Upper lobe of left lung (tissue), 4 donors: ENCODE measurements around the gene TM4SF4.

Experiments used
- EP300 ChIP-seq, 4 donors: sonication (generic); formaldehyde crosslinking; IDR thresholded peaks; one replicate each; pipeline ENCODE4 v1.5.1; 2017; ENCODE audit warnings: antibody characterized with exemption in 4 of 4, control low read depth in 2 of 4
- POLR2A ChIP-seq, 4 donors: fragments of 450-650 bp; IDR thresholded peaks; one replicate each; pipeline ENCODE4 v1.5.1; 2016 to 2017; ENCODE audit warnings: antibody characterized with exemption in 4 of 4, mild to moderate bottlenecking in 2 of 4
- TF ChIP-seq, protein P1 (sequence below), 6 experiments: fragments of 450-650 bp in 4 of 6; fragments of 200-600 bp in 2 of 6; sonication (generic) in 2 of 6; IDR thresholded peaks; one replicate each; pipeline ENCODE4 v1.5.1; 2016 to 2019; ENCODE audit warnings: antibody characterized with exemption in 6 of 6

- TF ChIP-seq, protein P1, sequence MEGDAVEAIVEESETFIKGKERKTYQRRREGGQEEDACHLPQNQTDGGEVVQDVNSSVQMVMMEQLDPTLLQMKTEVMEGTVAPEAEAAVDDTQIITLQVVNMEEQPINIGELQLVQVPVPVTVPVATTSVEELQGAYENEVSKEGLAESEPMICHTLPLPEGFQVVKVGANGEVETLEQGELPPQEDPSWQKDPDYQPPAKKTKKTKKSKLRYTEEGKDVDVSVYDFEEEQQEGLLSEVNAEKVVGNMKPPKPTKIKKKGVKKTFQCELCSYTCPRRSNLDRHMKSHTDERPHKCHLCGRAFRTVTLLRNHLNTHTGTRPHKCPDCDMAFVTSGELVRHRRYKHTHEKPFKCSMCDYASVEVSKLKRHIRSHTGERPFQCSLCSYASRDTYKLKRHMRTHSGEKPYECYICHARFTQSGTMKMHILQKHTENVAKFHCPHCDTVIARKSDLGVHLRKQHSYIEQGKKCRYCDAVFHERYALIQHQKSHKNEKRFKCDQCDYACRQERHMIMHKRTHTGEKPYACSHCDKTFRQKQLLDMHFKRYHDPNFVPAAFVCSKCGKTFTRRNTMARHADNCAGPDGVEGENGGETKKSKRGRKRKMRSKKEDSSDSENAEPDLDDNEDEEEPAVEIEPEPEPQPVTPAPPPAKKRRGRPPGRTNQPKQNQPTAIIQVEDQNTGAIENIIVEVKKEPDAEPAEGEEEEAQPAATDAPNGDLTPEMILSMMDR (IDR thresholded peaks at IDR 0.05) = no peak
- TF ChIP-seq POLR2A (IDR thresholded peaks at IDR 0.05) (no peak), EP300 (IDR thresholded peaks at IDR 0.05) (no peak)
Observed at GRCh38 chr3:149454746-149455145, 19.8 kb upstream of the TM4SF4 start.
